Measurements from ENCODE around the gene PATL2. TPM values are rescaled to one million over a fixed set of nuclear protein-coding genes. Genes with fewer than 3 reads are reported as not detected.

The PATL2 gene
- total RNA-seq, 6 experiments from 2014 or later = 0.28 to 1.9 (median 0.71) TPM

GRCh38 chr15:44715142-44715796 lies 4.1 kb upstream of the PATL2 start:
- peaks cover 0 to 29% (median 0%) of the 10 kb centered on the region in 4 donors for H3K4me1 ChIP-seq
- ATAC-seq (no peak), DNase-seq (no peak)
- intact Hi-C loops (cut with DNase I) = no loop called here
- no peaks in the 10 kb centered on the region for H3K27me3 ChIP-seq
- H3K27ac ChIP-seq = no peak overlapping the region
- WGBS (ENCODE audit: insufficient coverage, low coverage, low lambda C conversion rate, missing lambda C conversion rate) = 45% methylated on average over 6 of the region's 6 CpGs
- no peaks in the 10 kb centered on the region for H3K9me3 ChIP-seq
- no peak overlapping the region for H3K4me3 ChIP-seq
- TF ChIP-seq CTCF (IDR thresholded peaks at IDR 0.05) = no peak
- no peak for TF ChIP-seq POLR2A (IDR thresholded peaks at IDR 0.05)
- peaks cover 19 to 39% (median 33%) of the 10 kb centered on the region in 4 donors for H3K36me3 ChIP-seq

- ATAC-seq = no peak
- peaks cover 16 to 34% (median 31%) of the 10 kb centered on the region in 4 donors for H3K36me3 ChIP-seq
- intact Hi-C loops (cut with DNase I) = no loop called here
Measured at GRCh38 chr15:44713006-44713966, 2.2 kb upstream of the PATL2 start.

GRCh38 chr15:44712346-44713005 lies 1.4 kb upstream of the PATL2 start:
- Histone ChIP-seq H3K36me3 (peaks cover 13 to 26% (median 24%) of the 10 kb centered on the region in 4 donors), H3K4me1 (peaks cover 0 to 17% (median 0%) of the 10 kb centered on the region in 4 donors), H3K9me3 (no peaks in the 10 kb centered on the region), H3K27ac (peak overlapping the region; percentile 99 to 100 (median 100)), H3K4me3 (peak overlapping the region; percentile 78 to 94 (median 78)), H3K27me3 (no peaks in the 10 kb centered on the region)
- ATAC-seq (peak; percentile 52 to 64 (median 57)), DNase-seq (peak; percentile 54 to 80 (median 65))
- WGBS (ENCODE audit: insufficient coverage, low coverage, low lambda C conversion rate, missing lambda C conversion rate) = 2% methylated on average over 24 of the region's 24 CpGs
- no peak for TF ChIP-seq POLR2A (IDR thresholded peaks at IDR 0.05)
- intact Hi-C loops (cut with DNase I) = no loop called here

More at GRCh38 chr15:44713006-44713966, 2.2 kb upstream of the PATL2 start:
- no peak for TF ChIP-seq POLR2A (IDR thresholded peaks at IDR 0.05)
- TF ChIP-seq CTCF (IDR thresholded peaks at IDR 0.05) = peak; percentile 3 to 23 (median 12)
- Histone ChIP-seq H3K27ac (peak overlapping the region; percentile 99 to 100 (median 100)), H3K27me3 (no peaks in the 10 kb centered on the region), H3K4me1 (peaks cover 0 to 17% (median 0%) of the 10 kb centered on the region in 4 donors), H3K4me3 (peak overlapping the region; percentile 78 to 94 (median 78)), H3K9me3 (no peaks in the 10 kb centered on the region)
- WGBS (ENCODE audit: insufficient coverage, low coverage, low lambda C conversion rate, missing lambda C conversion rate) = 36% methylated on average over 5 of the region's 5 CpGs
- DNase-seq = no peak

GRCh38 chr15:44711743-44712345 lies 721 bp upstream of the PATL2 start:
- DNase-seq = peak in 2 of 3 donors; percentile 81 to 83
- peak overlapping the region; percentile 99 to 100 (median 100) for H3K27ac ChIP-seq
- peaks cover 0 to 17% (median 0%) of the 10 kb centered on the region in 4 donors for H3K4me1 ChIP-seq
- peaks cover 10 to 20% (median 18%) of the 10 kb centered on the region in 4 donors for H3K36me3 ChIP-seq
- peak; percentile 44 to 73 (median 68) for ATAC-seq
- H3K27me3 ChIP-seq = no peaks in the 10 kb centered on the region
- no peaks in the 10 kb centered on the region for H3K9me3 ChIP-seq
- 0% methylated on average over 27 of the region's 46 CpGs for WGBS (ENCODE audit: insufficient coverage, low coverage, low lambda C conversion rate, missing lambda C conversion rate)
- intact Hi-C loops (cut with DNase I) = no loop called here
- peak overlapping the region; percentile 78 to 94 (median 78) for H3K4me3 ChIP-seq
- TF ChIP-seq POLR2A (IDR thresholded peaks at IDR 0.05) (no peak), CTCF (IDR thresholded peaks at IDR 0.05) (no peak)

Data from right lobe of liver (tissue), 6 donors.